Activated CD4-positive, alpha-beta T cell treated with anti-CD3 and anti-CD28 coated beads, Interleukin-2, amount 10 ng/mL, durations not matched to agents 24 days and 14 days (primary cell): Measurements from ENCODE around the gene HDAC10. TPM values are rescaled to one million over a fixed set of nuclear protein-coding genes. Genes with fewer than 3 reads are reported as not detected.

Experiments used
- DNase-seq: peaks from one replicate; pipeline ENCODE4 v3.0.0; 2022
- H3K27ac Mint-ChIP-seq: one replicate; pipeline ENCODE4 v1.8.0; 2022; ENCODE audit warnings: mild to moderate bottlenecking, mixed read lengths
- H3K27me3 Mint-ChIP-seq: one replicate; pipeline ENCODE4 v1.8.0; 2022; ENCODE audit warnings: mixed read lengths
- H3K36me3 Mint-ChIP-seq: one replicate; pipeline ENCODE4 v1.8.0; 2022; ENCODE audit warnings: low read depth, mild to moderate bottlenecking, mixed read lengths
- H3K4me1 Mint-ChIP-seq: one replicate; pipeline ENCODE4 v1.8.0; 2021; ENCODE audit warnings: mixed read lengths
- H3K4me3 Mint-ChIP-seq: one replicate; pipeline ENCODE4 v1.8.0; 2022; ENCODE audit warnings: mild to moderate bottlenecking, moderate library complexity, mixed read lengths
- H3K9me3 Mint-ChIP-seq: one replicate; pipeline ENCODE4 v1.8.0; 2021; ENCODE audit warnings: mixed read lengths
- intact Hi-C: fragments of 100-400 bp; cut with micrococcal nuclease; formaldehyde crosslinking; loops from one replicate; pipeline ENCODE4 v1.15.1; 2023
- total RNA-seq: library from RNA; stranded (reverse); gene quantifications from 2 replicates; pipeline ENCODE4 v1.2.3, GENCODE V29; 2022

Gene HDAC10
- total RNA-seq, 1 donor from 2014 or later, result 64.6 TPM

DNA sequence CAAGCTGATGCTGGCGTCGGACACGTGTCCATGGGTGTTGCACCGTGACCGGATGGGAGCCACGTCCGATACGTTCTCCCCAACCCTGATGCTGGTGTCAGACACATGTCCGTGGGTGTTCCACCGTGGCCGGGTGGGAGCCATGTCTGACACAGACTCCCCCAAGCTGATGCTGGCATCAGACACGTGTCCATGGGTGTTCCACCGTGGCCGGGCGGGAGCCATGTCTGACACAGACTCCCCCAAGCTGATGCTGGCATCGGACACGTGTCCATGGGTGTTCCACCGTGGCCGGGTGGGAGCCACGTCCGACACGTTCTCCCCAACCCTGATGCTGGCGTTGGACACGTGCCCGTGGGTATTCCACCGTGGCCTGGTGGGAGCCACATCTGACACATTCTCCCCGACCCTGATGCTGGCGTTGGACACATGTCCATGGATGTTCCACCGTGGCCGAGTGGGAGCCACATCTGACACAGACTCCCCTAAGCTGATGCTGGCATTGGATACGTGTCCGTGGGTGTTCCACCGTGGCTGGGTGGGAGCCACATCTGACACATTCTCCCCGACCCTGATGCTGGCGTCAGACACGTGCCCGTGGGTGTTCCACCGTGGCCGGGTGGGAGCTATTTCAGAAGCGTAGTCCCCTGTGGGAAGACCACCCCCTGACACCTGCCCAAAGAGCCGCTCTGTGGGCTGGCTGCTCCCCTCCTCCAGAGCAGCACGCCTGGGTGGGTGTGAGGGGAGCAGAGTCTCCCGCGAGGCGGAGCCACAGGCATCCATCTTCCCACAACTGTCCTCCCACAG is 30.3 kb downstream of the HDAC10 start:
- H3K27me3 Mint-ChIP-seq, result no peaks in the 10 kb centered on the region
- H3K27ac Mint-ChIP-seq, result no peak overlapping the region

DNA sequence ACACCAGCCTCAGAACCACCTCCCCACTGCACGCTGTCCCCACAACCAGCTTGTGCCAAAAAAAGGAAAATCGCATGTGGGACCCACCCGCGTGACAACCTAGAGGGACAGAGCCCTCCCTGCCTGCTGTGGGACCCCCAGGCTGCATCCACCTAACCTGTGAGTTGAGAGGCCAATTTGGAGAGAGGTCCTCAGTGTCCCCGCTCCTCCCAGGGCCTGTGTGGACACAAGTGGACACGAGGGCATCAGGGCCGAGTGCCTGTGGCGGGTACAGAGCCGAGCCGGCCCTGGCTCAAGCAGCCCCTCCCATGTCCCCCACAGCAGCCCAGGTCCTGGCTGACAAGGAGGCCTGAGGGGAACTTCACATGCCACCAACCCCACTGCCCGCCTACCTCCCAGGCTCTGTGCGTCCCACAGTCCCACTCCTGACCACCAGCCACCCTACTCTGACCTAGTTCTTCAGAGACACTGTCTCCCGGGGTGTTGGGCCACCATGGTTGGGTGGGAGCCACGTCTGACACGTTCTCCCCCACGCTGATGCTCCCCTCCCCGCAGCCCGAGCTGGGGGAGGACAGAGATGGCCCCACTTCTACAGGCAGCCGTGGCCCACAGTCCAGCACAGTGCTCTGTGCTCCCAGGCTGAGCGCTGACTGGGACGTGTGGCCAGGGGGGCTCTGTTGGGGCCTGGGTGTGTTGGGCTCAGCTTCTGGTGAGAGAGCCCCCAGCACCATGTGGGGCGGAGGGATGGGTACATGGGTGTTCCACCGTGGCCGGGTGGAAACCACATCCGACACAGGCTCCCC is 31.1 kb downstream of the HDAC10 start:
- intact Hi-C loops, result no loop called here
- H3K9me3 Mint-ChIP-seq, result no peaks in the 10 kb centered on the region

More for the DNA sequence above, 30.3 kb downstream of the HDAC10 start:
- Mint-ChIP-seq H3K4me3 (no peak overlapping the region), H3K4me1 (no peaks in the 10 kb centered on the region), H3K9me3 (no peaks in the 10 kb centered on the region), H3K36me3 (peaks cover 34% of the 10 kb centered on the region)
- intact Hi-C loops, result no loop called here
- DNase-seq, result no peak

GRCh38 chr22:50218996-50219727 is 31.9 kb downstream of the HDAC10 start:
- H3K36me3 Mint-ChIP-seq, result peaks cover 40% of the 10 kb centered on the region

More for the DNA sequence above, 31.1 kb downstream of the HDAC10 start:
- Mint-ChIP-seq H3K36me3 (peaks cover 37% of the 10 kb centered on the region), H3K27ac (peak overlapping the region; percentile 20), H3K27me3 (no peaks in the 10 kb centered on the region), H3K4me1 (peaks cover 1% of the 10 kb centered on the region), H3K4me3 (no peak overlapping the region)
- no peak for DNase-seq

GRCh38 chr22:50218153-50218995 is 32.7 kb downstream of the HDAC10 start:
- H3K36me3 Mint-ChIP-seq, result peaks cover 40% of the 10 kb centered on the region
- H3K27ac Mint-ChIP-seq, result no peak overlapping the region
- intact Hi-C loops, result no loop called here
- no peak for DNase-seq
- H3K9me3 Mint-ChIP-seq, result no peaks in the 10 kb centered on the region
- no peaks in the 10 kb centered on the region for H3K27me3 Mint-ChIP-seq
- peaks cover 7% of the 10 kb centered on the region for H3K4me1 Mint-ChIP-seq
- no peak overlapping the region for H3K4me3 Mint-ChIP-seq

More at GRCh38 chr22:50218996-50219727, 31.9 kb downstream of the HDAC10 start:
- Mint-ChIP-seq H3K4me1 (peaks cover 5% of the 10 kb centered on the region), H3K9me3 (no peaks in the 10 kb centered on the region), H3K4me3 (no peak overlapping the region), H3K27ac (no peak overlapping the region), H3K27me3 (no peaks in the 10 kb centered on the region)
- intact Hi-C loops, result no loop called here
- no peak for DNase-seq

GRCh38 chr22:50217543-50218152 is 33.4 kb downstream of the HDAC10 start:
- peaks cover 39% of the 10 kb centered on the region for H3K36me3 Mint-ChIP-seq
- DNase-seq, result no peak

DNA sequence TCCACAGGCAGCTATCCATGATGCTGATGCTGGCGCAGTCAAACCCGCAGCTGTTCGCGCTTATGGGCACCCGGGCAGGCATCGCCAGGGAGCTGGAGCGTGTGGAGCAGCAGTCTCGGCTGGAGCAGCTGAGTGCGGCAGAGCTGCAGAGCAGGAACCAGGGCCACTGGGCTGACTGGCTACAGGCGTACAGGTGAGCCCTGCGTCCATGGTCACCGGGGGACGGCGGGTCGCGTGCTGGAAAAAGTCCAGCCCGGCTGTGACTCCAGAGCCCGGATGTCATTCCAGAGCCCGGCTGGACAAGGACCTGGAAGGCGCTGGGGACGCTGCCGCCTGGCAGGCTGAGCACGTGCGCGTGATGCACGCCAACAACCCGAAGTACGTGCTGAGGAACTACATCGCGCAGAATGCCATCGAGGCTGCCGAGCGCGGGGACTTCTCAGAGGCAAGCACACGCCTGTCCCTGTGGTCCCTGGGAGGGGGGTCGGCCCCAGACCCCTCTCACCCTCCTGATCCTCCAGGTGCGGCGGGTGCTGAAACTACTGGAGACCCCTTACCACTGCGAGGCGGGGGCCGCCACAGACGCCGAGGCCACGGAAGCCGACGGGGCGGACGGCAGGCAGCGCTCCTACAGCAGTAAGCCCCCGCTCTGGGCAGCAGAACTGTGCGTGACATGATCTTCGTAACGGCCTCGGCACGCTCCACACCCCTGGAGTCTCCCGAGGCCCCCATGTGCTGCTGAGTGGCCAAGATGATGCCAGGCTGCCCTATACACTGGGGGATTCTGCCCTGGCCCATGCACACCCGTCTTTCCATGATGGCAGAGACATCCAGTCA is 34.2 kb downstream of the HDAC10 start:
- intact Hi-C loops, result no loop called here
- Mint-ChIP-seq H3K36me3 (peaks cover 39% of the 10 kb centered on the region), H3K9me3 (no peaks in the 10 kb centered on the region), H3K4me3 (no peak overlapping the region), H3K4me1 (peaks cover 7% of the 10 kb centered on the region), H3K27ac (no peak overlapping the region), H3K27me3 (no peaks in the 10 kb centered on the region)
- no peak for DNase-seq

More at GRCh38 chr22:50217543-50218152, 33.4 kb downstream of the HDAC10 start:
- H3K27me3 Mint-ChIP-seq, result no peaks in the 10 kb centered on the region
- no peak overlapping the region for H3K27ac Mint-ChIP-seq
- intact Hi-C loops, result no loop called here
- no peaks in the 10 kb centered on the region for H3K9me3 Mint-ChIP-seq
- H3K4me1 Mint-ChIP-seq, result peaks cover 7% of the 10 kb centered on the region
- no peak overlapping the region for H3K4me3 Mint-ChIP-seq

GRCh38 chr22:50216055-50216683 is 34.9 kb downstream of the HDAC10 start:
- Mint-ChIP-seq H3K36me3 (peaks cover 41% of the 10 kb centered on the region), H3K9me3 (no peaks in the 10 kb centered on the region), H3K27me3 (no peaks in the 10 kb centered on the region), H3K27ac (no peak overlapping the region), H3K4me3 (no peak overlapping the region), H3K4me1 (peaks cover 8% of the 10 kb centered on the region)
- intact Hi-C loops, result no loop called here
- no peak for DNase-seq

GRCh38 chr22:50215297-50216054 is 35.6 kb downstream of the HDAC10 start:
- DNase-seq, result no peak
- intact Hi-C loops, result no loop called here
- Mint-ChIP-seq H3K27me3 (no peaks in the 10 kb centered on the region), H3K9me3 (no peaks in the 10 kb centered on the region), H3K27ac (peak overlapping the region; percentile 20), H3K36me3 (peaks cover 41% of the 10 kb centered on the region), H3K4me3 (no peak overlapping the region), H3K4me1 (peaks cover 9% of the 10 kb centered on the region)

DNA sequence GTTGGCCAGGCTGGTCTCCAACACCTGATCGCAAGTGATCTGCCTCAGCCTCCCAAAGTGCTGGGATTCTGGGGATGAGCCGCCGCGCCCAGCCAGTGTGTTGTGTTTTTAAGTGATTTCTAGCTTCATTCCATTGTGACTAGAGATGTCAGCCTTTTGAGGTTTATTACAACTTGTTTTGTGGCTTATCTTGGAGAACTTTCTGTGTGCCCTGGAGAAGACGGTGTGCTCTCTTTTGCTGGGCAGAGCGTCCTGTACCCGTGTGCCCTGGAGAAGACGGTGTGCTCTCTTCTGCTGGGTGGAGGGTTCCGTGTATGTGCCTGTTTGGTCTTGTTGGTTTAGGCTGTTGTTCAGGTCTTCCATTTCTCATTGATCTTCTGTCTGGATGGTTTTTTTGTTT is 37.8 kb downstream of the HDAC10 start:
- H3K27me3 Mint-ChIP-seq, result no peaks in the 10 kb centered on the region
- no peaks in the 10 kb centered on the region for H3K9me3 Mint-ChIP-seq
- H3K27ac Mint-ChIP-seq, result peak overlapping the region; percentile 32
- H3K4me3 Mint-ChIP-seq, result no peak overlapping the region
- DNase-seq, result no peak
- peaks cover 37% of the 10 kb centered on the region for H3K36me3 Mint-ChIP-seq
- intact Hi-C loops, result no loop called here
- peaks cover 12% of the 10 kb centered on the region for H3K4me1 Mint-ChIP-seq

- Mint-ChIP-seq H3K4me3 (no peak overlapping the region), H3K27me3 (no peaks in the 10 kb centered on the region), H3K36me3 (peaks cover 40% of the 10 kb centered on the region), H3K27ac (no peak overlapping the region), H3K9me3 (no peaks in the 10 kb centered on the region), H3K4me1 (peaks cover 12% of the 10 kb centered on the region)
- no peak for DNase-seq
- intact Hi-C loops, result no loop called here
Observed at GRCh38 chr22:50211147-50211546, 39.9 kb downstream of the HDAC10 start.

DNA sequence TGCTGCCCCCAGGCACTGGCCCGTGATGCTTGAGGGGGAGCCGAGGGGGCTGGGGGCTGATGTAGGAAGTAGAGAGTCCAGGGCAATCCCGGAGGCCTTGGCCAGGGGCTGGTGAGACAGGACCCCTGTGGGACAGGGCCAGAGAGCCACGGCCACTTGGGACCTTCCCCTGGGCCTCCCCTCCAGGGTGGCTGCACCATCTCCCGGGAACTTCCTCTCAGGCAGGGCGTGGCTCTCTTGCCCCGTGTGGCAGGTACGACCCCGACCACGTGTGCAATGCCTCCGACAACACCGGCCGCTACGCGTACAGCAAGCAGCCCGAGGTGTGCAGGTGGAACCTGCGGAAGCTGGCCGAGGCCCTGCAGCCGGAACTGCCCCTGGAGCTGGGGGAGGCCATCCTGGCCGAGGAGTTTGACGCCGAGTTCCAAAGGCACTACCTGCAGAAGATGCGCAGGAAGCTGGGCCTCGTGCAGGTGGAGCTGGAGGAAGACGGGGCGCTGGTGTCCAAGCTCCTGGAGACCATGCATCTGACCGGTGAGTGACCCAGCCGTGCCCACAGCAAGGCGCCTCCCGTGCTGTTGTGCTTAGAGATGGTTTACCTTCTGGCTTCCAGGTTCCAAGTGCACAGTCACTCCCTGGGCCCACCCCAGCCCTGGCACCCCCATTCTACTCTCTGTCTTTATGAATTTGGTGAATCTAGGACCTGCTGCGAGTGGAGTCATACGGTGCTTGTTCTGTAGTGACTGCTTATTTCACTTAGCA is 40.5 kb downstream of the HDAC10 start:
- no peaks in the 10 kb centered on the region for H3K27me3 Mint-ChIP-seq
- H3K4me3 Mint-ChIP-seq, result no peak overlapping the region
- H3K9me3 Mint-ChIP-seq, result no peaks in the 10 kb centered on the region
- no peak for DNase-seq
- intact Hi-C loops, result no loop called here
- peaks cover 12% of the 10 kb centered on the region for H3K4me1 Mint-ChIP-seq
- H3K27ac Mint-ChIP-seq, result no peak overlapping the region
- peaks cover 35% of the 10 kb centered on the region for H3K36me3 Mint-ChIP-seq
